Colonic mucosa (tissue), 4 donors: ENCODE results near the gene SLC22A2. TPM values are rescaled to one million over a fixed set of nuclear protein-coding genes. Genes with fewer than 3 reads are reported as not detected.

Experiments
- DNase-seq: peaks from one replicate; pipeline ENCODE4 v3.0.0-alpha.2; 2020
- H3K27ac ChIP-seq: fragments of 200-600 bp; one replicate; pipeline ENCODE4 v1.8.0; 2021
- H3K27me3 ChIP-seq: fragments of 200-600 bp; one replicate; pipeline ENCODE4 v1.8.0; 2021
- H3K36me3 ChIP-seq: fragments of 200-600 bp; one replicate; pipeline ENCODE4 v1.8.0; 2021
- H3K4me1 ChIP-seq: fragments of 200-600 bp; one replicate; pipeline ENCODE4 v1.8.0; 2021; ENCODE audit warnings: mild to moderate bottlenecking
- H3K4me3 ChIP-seq: fragments of 200-600 bp; one replicate; pipeline ENCODE4 v1.8.0; 2021
- H3K9ac ChIP-seq, 2 donors: one replicate each; pipeline ENCODE4 v1.7.0; 2013; ENCODE audit warnings: control low read depth in 2 of 2, low read depth in 2 of 2, low read length in 2 of 2
- H3K9me3 ChIP-seq: fragments of 200-600 bp; one replicate; pipeline ENCODE4 v1.8.0; 2021
- CTCF ChIP-seq: fragments of 200-600 bp; IDR thresholded peaks from one replicate; pipeline ENCODE4 v1.8.0; 2022; ENCODE audit warnings: antibody characterized with exemption, mild to moderate bottlenecking
- intact Hi-C: fragments of 100-400 bp; cut with DNase I; formaldehyde crosslinking; loops from one replicate; pipeline ENCODE4 v1.14.1; 2022
- total RNA-seq, 2 donors: library from RNA; stranded (reverse); fragmentation: NEBNext Ultra II Directional in 1 of 2; extraction: Animal tissue kit (Norgen Biotek cat#: 25700) in 1 of 2; gene quantifications; one replicate each; pipeline ENCODE4 v1.2.1, GENCODE V29; 2021
- donor health status: healthy.
- donor health status: DM: no; HTN: no; CAD: no.
- donor health status: DM: no; HTN: no; CAD: no.

SLC22A2 gene
- total RNA-seq, 2 donors from 2014 or later: not detected

GRCh38 chr6:160221918-160222317 lies 36.7 kb downstream of the SLC22A2 start:
- Histone ChIP-seq H3K9ac (no peak overlapping the region), H3K27me3 (no peaks in the 10 kb centered on the region), H3K9me3 (no peaks in the 10 kb centered on the region), H3K27ac (peak overlapping the region; percentile 71), H3K4me1 (peaks cover 3% of the 10 kb centered on the region), H3K4me3 (no peak overlapping the region), H3K36me3 (no peaks in the 10 kb centered on the region)
- intact Hi-C loops: loop anchor here (10.0 kb wide), 1 partner anchor 223 kb away; no protein-coding TSS in a partner anchor
- DNase-seq: no peak
- no peak for TF ChIP-seq CTCF

- H3K4me1 ChIP-seq: peaks cover 3% of the 10 kb centered on the region
- H3K9me3 ChIP-seq: no peaks in the 10 kb centered on the region
- no peak for TF ChIP-seq CTCF
- H3K36me3 ChIP-seq: no peaks in the 10 kb centered on the region
- H3K27ac ChIP-seq: peak overlapping the region; percentile 71
- H3K4me3 ChIP-seq: no peak overlapping the region
- H3K9ac ChIP-seq: no peak overlapping the region
- H3K27me3 ChIP-seq: no peaks in the 10 kb centered on the region
- no peak for DNase-seq
- intact Hi-C loops: loop anchor here (10.0 kb wide), 1 partner anchor 223 kb away; no protein-coding TSS in a partner anchor
Measured at GRCh38 chr6:160221423-160221822, 37.2 kb downstream of the SLC22A2 start.

GRCh38 chr6:160218810-160219209 lies 39.8 kb downstream of the SLC22A2 start:
- no peak for DNase-seq
- intact Hi-C loops: no loop called here
- no peak for TF ChIP-seq CTCF

GRCh38 chr6:160217863-160218262 lies 40.8 kb downstream of the SLC22A2 start:
- intact Hi-C loops: no loop called here
- TF ChIP-seq CTCF: no peak
- Histone ChIP-seq H3K9ac (no peak overlapping the region), H3K4me3 (no peak overlapping the region), H3K9me3 (no peaks in the 10 kb centered on the region), H3K27me3 (no peaks in the 10 kb centered on the region), H3K27ac (no peak overlapping the region), H3K4me1 (peaks cover 3% of the 10 kb centered on the region), H3K36me3 (no peaks in the 10 kb centered on the region)
- no peak for DNase-seq

More at GRCh38 chr6:160218810-160219209, 39.8 kb downstream of the SLC22A2 start:
- no peak overlapping the region for H3K4me3 ChIP-seq
- H3K27me3 ChIP-seq: no peaks in the 10 kb centered on the region
- no peaks in the 10 kb centered on the region for H3K36me3 ChIP-seq
- no peak overlapping the region for H3K9ac ChIP-seq
- no peak overlapping the region for H3K27ac ChIP-seq
- peaks cover 3% of the 10 kb centered on the region for H3K4me1 ChIP-seq
- no peaks in the 10 kb centered on the region for H3K9me3 ChIP-seq

GRCh38 chr6:160217073-160217472 lies 41.5 kb downstream of the SLC22A2 start:
- Histone ChIP-seq H3K4me3 (no peak overlapping the region), H3K36me3 (no peaks in the 10 kb centered on the region), H3K9me3 (no peaks in the 10 kb centered on the region), H3K9ac (no peak overlapping the region), H3K27ac (no peak overlapping the region), H3K27me3 (no peaks in the 10 kb centered on the region), H3K4me1 (no peaks in the 10 kb centered on the region)
- TF ChIP-seq CTCF: no peak
- intact Hi-C loops: no loop called here
- DNase-seq: no peak
